H7 (cell line): ENCODE results near the gene FXN. TPM values are rescaled to one million over a fixed set of nuclear protein-coding genes. Genes with fewer than 3 reads are reported as not detected.
A peak's percentile ranks its signal among the peaks of the same experiment; 100 is the strongest.
"Not testable (repeated sequence)": the region's sequence is repeated elsewhere in the genome, so short reads cannot be mapped to it uniquely, and the experiment has no call there.

Experiments
- DNase-seq: peaks from one replicate; pipeline ENCODE4 v3.0.0; 2012
- H3K27me3 ChIP-seq: 2 replicates; pipeline ENCODE4 v1.6.0; 2011; ENCODE audit warnings: mild to moderate bottlenecking, low read length; ENCODE audit not compliant: control insufficient read depth, insufficient read depth
- H3K36me3 ChIP-seq: replicated peaks from 2 replicates; pipeline ENCODE4 v1.5.1; 2011; ENCODE audit warnings: low read length; ENCODE audit not compliant: control insufficient read depth, insufficient read depth
- H3K4me3 ChIP-seq: 2 replicates; pipeline ENCODE4 v1.5.1; 2011; ENCODE audit warnings: low read depth, mild to moderate bottlenecking, control low read depth, low read length, moderate library complexity; ENCODE audit not compliant: insufficient read depth
- total RNA-seq: library from RNA; depleted of rRNA; stranded (reverse); fragments of >200 nt; shearing (Covaris generic); gene quantifications from 2 replicates; pipeline ENCODE4 v1.2.3, GENCODE V29; 2014

The FXN gene
- total RNA-seq, 1 experiment from 2014 or later = 10.0 TPM

GRCh38 chr9:69044240-69045219 lies 9.0 kb downstream of the FXN start:
- Histone ChIP-seq H3K27me3 (no peaks in the 10 kb centered on the region), H3K4me3 (no peak overlapping the region), H3K36me3 (peaks cover 8% of the 10 kb centered on the region)
- peak; percentile 55 for DNase-seq

- peaks cover 8% of the 10 kb centered on the region for H3K36me3 ChIP-seq
- H3K4me3 ChIP-seq = no peak overlapping the region
- H3K27me3 ChIP-seq = no peaks in the 10 kb centered on the region
- DNase-seq = peak; percentile 42
Measured at GRCh38 chr9:69045821-69046220, 10.3 kb downstream of the FXN start.

- Histone ChIP-seq H3K36me3 (peaks cover 8% of the 10 kb centered on the region), H3K27me3 (no peaks in the 10 kb centered on the region), H3K4me3 (no peak overlapping the region)
- no peak for DNase-seq
Measured at GRCh38 chr9:69046723-69047122, 11.2 kb downstream of the FXN start.

- no peak for DNase-seq
- peaks cover 8% of the 10 kb centered on the region for H3K36me3 ChIP-seq
Measured at GRCh38 chr9:69047371-69047770, 11.8 kb downstream of the FXN start.

GRCh38 chr9:69049094-69049493 lies 13.5 kb downstream of the FXN start:
- DNase-seq = no peak
- Histone ChIP-seq H3K4me3 (no peak overlapping the region), H3K27me3 (no peaks in the 10 kb centered on the region), H3K36me3 (peaks cover 8% of the 10 kb centered on the region)

More at GRCh38 chr9:69047371-69047770, 11.8 kb downstream of the FXN start:
- no peaks in the 10 kb centered on the region for H3K27me3 ChIP-seq
- no peak overlapping the region for H3K4me3 ChIP-seq

GRCh38 chr9:69050936-69051335 lies 15.4 kb downstream of the FXN start:
- not testable (repeated sequence) for H3K4me3 ChIP-seq, H3K36me3 ChIP-seq, H3K27me3 ChIP-seq, DNase-seq

- DNase-seq = no peak
- Histone ChIP-seq H3K36me3 (peaks cover 5% of the 10 kb centered on the region), H3K27me3 (no peaks in the 10 kb centered on the region), H3K4me3 (no peak overlapping the region)
Measured at GRCh38 chr9:69054989-69055388, 19.4 kb downstream of the FXN start.

GRCh38 chr9:69056191-69056815 lies 20.8 kb downstream of the FXN start:
- H3K27me3 ChIP-seq = no peaks in the 10 kb centered on the region
- H3K36me3 ChIP-seq = peaks cover 5% of the 10 kb centered on the region
- DNase-seq = no peak
- no peak overlapping the region for H3K4me3 ChIP-seq

- Histone ChIP-seq H3K36me3 (peaks cover 5% of the 10 kb centered on the region), H3K27me3 (no peaks in the 10 kb centered on the region), H3K4me3 (no peak overlapping the region)
- no peak for DNase-seq
Measured at GRCh38 chr9:69058101-69058500, 22.5 kb downstream of the FXN start.

- H3K27me3 ChIP-seq = no peaks in the 10 kb centered on the region
- H3K36me3 ChIP-seq = peaks cover 5% of the 10 kb centered on the region
- no peak overlapping the region for H3K4me3 ChIP-seq
- DNase-seq = no peak
Measured at GRCh38 chr9:69060766-69061165, 25.2 kb downstream of the FXN start.

GRCh38 chr9:69062195-69062594 lies 26.6 kb downstream of the FXN start:
- no peak for DNase-seq
- Histone ChIP-seq H3K27me3 (no peaks in the 10 kb centered on the region), H3K36me3 (peaks cover 3% of the 10 kb centered on the region), H3K4me3 (no peak overlapping the region)

- no peak for DNase-seq
- Histone ChIP-seq H3K36me3 (peaks cover 4% of the 10 kb centered on the region), H3K27me3 (no peaks in the 10 kb centered on the region), H3K4me3 (no peak overlapping the region)
Measured at GRCh38 chr9:69063839-69064238, 28.3 kb downstream of the FXN start.

- H3K4me3 ChIP-seq = no peak overlapping the region
- H3K36me3 ChIP-seq = peaks cover 4% of the 10 kb centered on the region
- no peak for DNase-seq
- no peaks in the 10 kb centered on the region for H3K27me3 ChIP-seq
Measured at GRCh38 chr9:69065660-69066059, 30.1 kb downstream of the FXN start.

- DNase-seq = peak; percentile 87
- peaks cover 4% of the 10 kb centered on the region for H3K36me3 ChIP-seq
- H3K4me3 ChIP-seq = no peak overlapping the region
- H3K27me3 ChIP-seq = no peaks in the 10 kb centered on the region
Measured at GRCh38 chr9:69066955-69067354, 31.4 kb downstream of the FXN start.

GRCh38 chr9:69070201-69070600 lies 34.6 kb downstream of the FXN start:
- Histone ChIP-seq H3K4me3 (no peak overlapping the region), H3K36me3 (peaks cover 6% of the 10 kb centered on the region), H3K27me3 (no peaks in the 10 kb centered on the region)
- no peak for DNase-seq
